Kasumi-1 (cell line): ENCODE results near the gene ITPR3.

Source experiments
- DNase-seq, 2 experiments: peaks; one replicate each; lab custom pipeline; 2025; lab: John Stamatoyannopoulos, UW

Gene ITPR3

DNA sequence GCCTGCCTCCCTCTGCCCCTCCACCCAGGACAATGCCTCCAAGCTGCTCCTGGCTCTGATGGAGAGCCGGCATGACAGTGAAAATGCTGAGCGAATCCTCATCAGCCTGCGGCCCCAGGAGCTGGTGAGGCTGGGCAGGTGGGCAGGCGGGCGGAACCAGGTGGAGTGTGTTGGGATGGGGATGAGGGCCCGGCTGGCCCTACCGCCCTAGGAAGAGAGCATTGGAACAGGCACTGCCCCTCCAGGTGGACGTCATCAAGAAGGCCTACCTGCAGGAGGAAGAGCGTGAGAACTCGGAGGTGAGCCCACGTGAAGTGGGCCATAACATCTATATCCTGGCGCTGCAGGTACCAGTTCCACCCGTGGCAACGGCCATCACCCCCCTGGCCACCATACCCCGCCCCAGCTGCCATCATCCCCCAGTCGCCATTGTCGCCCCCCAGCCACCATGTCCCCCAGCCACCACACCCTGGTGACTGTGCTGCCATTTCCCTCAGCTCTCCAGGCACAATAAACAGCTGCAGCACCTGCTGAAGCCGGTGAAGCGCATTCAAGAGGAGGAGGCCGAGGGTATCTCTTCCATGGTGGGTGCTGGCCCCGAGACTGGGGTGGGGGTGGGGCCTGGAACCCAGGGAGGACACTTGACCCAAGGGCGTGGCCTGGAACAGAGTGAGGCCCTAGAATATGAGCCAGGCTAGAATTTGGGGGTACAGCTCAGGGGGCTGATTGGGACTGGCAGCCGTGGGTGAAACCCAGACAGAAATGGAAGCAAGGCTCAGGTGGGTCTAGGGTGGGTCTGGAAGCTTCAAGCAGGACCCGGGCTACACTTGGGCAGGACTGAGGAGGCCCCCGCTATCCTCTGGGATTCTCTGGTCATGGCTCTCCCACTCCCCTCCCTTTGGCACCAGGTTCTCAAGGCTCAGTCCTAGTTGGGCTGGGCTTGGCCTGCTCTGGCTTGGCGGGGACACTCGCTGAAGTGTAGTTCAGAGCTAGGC lies 66.2 kb downstream of the ITPR3 start:
- no peak for DNase-seq

DNA sequence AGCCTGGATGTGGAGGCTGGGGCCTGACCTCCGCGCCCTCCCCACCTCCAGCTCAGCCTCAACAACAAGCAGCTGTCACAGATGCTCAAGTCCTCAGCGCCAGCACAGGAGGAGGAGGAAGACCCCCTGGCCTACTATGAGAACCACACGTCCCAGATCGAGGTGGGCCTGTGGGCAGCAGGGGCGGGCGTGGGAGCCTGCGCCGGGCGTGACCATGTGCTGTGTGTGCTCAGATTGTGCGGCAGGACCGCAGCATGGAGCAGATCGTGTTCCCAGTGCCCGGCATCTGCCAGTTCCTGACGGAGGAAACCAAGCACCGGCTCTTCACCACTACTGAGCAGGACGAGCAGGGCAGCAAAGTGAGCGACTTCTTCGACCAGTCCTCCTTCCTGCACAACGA lies 66.9 kb downstream of the ITPR3 start:
- no peak for DNase-seq

DNA sequence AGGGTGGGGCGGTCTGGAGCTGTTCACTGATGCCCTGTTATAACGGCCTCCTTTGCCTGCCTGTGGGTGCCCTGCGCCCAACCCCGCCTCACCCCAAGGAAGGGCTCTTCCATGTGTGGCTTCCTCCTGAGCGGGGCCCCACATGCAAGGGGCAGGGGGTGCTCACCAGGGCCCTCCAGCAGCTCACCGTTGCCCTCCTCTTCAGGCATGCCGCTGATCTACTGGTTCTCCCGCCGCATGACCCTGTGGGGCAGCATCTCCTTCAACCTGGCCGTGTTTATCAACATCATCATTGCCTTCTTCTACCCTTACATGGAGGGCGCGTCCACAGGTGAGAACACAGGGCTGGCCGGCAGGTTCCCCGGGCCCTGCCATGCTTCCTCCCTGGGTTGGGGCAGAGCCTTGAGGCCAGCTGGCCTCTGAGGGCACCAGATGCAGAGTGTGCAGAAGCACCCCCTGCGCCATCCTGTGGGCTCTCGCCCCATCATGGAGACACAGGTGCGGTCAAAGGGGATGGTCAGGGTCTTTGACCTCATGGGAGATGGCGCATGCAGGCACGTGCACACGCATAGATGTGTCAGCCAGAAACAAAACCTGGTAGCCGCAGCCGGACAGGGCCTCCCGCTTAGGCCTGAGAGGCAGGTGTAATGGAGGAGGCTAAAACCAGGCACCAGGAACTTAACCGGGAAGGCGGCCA lies 67.5 kb downstream of the ITPR3 start:
- DNase-seq: no peak

DNA sequence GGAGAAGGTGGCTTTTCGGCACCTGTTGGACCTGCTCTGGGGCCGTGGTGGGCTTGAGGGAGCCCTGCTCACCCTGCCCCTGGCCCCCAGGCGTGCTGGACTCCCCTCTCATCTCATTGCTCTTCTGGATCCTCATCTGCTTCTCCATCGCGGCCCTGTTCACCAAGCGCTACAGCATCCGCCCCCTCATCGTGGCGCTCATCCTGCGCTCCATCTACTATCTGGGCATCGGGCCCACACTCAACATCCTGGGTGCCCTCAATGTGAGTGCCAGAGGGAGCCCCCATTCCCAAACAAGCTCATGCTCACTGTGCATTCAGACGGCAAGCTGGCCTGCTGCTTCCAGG lies 68.0 kb downstream of the ITPR3 start:
- no peak for DNase-seq

DNA sequence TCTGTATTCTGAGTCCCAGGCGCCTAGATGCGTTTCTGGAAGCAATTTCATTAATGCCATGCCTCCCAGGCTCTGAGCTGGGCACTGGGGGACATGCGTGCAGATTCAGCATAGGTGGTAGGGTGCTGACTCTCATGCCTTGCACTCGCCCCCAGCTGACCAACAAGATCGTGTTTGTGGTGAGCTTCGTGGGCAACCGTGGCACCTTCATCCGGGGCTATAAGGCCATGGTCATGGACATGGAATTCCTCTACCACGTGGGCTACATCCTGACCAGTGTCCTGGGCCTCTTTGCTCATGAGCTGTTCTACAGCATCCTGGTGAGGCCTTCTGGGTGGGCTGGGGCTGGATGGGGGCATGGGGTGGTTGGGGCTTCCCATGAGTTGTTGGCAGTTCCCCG lies 68.8 kb downstream of the ITPR3 start:
- DNase-seq: no peak

DNA sequence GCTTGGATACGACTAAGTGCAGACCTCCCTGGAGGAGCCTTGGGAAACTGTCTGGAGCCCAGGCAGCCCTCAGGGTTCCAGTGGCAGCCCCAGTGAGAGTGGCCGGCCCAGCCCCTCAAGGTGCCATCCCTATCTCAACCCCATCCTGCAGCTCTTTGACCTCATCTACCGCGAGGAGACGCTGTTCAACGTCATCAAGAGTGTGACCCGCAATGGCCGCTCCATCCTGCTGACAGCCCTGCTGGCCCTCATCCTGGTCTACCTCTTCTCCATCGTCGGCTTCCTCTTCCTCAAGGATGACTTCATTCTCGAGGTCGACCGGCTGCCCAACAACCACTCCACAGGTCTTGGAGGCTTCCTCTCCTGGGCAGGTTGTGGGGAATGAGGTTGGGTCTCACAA lies 69.6 kb downstream of the ITPR3 start:
- DNase-seq: no peak

DNA sequence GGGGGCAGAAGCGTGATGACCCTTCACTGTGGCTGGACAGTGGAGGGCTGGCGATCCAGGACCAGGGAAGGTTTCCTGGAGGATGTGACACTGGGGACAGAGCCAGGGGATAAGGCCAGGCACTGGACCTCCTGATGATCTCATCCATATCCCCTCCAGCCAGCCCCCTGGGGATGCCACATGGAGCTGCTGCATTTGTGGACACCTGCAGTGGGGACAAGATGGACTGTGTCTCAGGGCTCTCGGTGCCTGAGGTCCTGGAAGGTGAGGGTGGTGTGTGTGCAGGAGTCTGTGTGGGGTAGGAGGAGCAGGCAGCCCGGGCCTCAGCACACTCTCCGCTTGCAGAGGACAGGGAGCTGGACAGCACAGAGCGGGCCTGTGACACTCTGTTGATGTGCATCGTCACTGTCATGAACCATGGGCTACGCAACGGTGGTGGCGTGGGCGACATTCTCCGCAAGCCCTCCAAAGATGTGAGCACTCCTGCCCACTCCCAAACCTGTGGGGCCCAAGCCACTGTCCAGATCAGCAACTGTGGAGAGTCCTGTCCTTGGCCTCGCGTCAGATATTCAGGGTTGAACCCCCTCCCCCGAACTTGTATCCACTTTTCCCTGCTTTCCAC lies 70.4 kb downstream of the ITPR3 start:
- DNase-seq: no peak

DNA sequence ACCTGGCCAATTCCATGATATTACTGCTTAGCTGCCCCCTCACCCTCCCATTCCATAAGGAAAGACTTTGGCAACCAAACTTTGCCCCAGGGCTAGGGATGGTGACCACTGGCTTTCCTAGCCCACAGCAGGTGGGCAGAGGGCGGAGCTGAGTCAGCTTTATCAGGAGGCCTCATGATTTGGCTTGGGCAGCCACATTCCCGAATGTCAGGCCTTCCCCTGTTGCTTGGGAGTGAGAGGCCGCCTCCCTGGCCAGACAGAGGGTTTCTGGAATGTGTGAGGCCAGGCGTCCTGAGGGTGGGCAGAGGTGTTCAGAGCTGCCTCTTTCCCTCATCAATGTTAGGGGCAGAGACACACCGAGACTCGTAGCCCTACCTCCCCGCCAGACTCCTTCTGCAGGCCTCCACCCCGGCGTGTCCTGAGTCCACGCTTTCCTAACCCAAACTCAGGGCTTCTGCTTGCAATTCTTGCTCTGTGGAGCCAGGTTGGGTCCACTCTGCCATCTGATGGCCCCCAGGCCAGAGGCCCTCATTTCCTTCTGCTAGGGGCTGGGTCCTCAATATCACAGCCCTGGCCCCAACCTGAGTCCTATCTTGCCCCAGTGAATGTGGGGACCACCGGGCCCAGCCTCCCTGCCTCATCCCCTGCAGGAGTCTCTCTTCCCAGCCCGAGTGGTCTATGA lies 71.1 kb downstream of the ITPR3 start:
- DNase-seq: no peak

DNA sequence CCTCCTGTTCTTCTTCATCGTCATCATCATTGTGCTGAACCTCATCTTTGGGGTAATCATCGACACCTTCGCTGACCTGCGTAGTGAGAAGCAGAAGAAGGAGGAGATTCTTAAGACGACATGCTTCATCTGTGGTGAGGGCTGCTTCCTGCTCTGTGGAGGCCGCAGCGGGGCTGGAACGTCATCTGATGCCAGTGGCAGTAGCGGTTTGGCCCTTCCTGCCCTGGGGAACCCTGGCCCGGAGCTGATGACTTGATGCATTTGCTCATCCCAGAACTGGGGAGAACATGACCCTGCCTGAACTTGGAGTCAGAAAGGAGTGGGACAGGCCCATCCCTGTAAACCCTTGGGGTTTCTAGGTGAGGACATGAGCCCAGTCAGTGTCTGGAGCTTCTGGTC lies 71.6 kb downstream of the ITPR3 start:
- peak; percentile 84 to 85 for DNase-seq

DNA sequence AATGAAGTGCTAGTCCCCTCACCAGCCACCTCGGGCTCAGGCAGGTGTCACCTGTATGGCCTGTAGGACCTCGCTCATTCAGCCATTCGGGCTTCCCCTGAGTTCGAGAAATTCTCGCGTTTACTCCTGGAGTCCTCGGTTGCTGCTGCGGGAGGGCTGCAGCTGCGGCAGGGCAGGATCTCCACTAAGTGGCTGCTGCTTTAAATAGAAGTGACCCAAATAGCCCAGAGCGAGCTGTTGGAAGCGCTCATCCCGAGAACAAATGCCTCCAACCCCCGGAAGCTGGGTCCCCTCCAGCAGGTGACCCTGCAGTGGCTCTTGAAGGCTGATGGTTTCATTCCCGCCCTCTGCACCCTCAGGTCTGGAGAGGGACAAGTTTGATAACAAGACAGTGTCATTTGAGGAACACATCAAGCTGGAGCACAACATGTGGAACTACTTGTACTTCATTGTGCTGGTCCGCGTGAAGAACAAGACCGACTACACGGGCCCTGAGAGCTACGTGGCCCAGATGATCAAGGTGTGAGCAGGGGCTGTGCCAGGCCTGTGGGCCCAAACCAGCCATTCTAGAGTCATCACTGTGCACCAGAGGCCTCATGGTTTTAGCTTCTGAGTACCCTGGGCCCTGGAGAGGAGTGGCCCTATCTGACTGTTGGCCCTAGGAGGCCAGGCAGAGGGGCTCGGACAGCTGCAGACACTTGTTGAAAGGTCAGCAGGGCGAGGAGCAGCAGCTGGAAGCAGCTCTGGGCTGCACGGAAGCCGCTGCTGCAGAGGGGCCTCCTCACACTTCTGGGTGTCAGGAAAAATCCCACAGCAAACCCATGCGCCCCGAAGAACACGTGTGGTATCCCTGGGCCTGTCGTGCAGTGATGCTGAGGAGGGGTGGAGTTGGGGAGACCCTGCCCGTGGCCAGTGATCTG lies 72.3 kb downstream of the ITPR3 start:
- DNase-seq: peak in 1 of 2 experiments; percentile 10

DNA sequence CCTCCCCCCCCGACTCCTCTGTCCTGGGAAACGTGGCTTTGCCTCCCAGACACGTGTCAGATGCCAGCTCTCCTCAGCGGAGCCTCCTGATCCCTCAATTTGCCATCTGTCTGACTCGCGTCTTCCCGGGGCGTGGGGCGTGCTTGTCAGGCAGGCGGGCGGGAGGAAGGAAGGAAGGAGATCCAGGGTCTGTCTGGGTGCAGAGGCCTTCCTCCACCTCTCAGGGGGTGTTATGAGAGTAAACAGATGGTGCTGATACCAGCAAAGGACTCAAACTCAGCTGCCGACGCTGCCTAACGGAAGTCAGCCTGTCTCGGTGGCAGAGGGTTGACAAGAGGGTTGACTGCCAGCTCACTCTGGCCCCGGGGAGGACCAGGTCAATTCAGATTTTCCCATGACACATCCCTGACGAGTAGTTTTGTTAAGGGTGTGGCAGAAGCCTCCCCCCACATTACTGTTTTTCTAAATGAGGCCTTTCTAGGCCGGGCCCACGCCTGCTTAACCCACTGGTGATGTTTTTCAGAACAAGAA lies 73.3 kb downstream of the ITPR3 start:
- DNase-seq: peak; percentile 58 to 81

DNA sequence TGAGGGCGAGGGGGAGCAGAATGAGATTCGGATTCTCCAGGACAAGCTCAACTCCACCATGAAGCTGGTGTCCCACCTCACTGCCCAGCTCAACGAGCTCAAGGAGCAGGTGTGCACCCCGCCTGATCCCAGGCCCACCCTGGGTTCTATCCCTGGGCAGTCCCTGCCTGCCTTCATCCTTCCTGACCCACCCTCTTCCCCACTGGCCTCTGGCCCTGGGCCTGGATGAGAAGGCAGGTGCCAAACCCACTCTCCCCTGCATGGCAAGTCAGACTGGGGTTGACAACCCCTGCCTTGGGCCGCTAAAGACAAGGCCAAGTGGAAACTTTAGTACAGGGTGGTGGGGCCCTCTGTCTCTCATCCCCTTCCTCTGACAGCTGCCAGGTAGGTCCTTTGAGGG lies 73.9 kb downstream of the ITPR3 start:
- no peak for DNase-seq

DNA sequence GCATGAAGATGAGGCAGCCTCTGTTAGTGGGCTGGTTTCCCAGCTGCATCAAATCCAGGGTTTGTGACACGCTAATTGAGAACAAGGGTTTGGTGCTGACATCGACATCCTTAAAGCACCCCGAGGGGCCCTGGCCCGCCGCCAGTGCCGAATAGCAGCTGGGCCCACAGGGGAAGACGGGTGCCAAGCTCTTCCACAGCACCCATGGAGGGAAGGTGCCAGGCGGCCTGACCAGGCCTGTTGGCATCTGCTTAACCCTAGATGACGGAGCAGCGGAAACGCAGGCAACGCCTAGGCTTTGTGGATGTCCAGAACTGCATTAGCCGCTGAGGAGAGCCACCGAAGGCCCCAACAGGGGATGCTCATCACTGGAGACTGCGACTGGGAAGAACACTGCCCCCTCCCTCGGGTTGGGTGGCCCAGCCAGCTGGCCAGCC lies 74.3 kb downstream of the ITPR3 start:
- no peak for DNase-seq

DNA sequence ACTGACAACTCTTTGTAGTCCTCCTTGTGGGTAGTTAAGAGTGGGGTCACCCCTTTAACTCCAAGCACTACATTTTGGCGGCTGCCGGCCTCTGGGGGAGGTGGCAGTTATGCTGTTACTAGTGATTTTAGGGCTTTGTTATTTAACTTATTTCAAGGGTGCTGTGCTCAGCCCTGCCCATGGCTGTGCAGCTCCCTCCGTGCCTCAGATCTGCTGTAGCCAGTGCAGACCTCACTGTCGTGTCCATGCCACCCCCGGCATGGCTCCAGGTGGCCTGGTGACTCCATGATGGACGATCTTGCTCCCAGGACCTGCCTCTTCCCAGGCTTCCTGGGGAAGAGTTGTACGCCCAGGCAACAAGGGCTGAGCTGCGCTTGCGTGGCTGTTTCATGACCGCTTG lies 75.0 kb downstream of the ITPR3 start:
- no peak for DNase-seq

DNA sequence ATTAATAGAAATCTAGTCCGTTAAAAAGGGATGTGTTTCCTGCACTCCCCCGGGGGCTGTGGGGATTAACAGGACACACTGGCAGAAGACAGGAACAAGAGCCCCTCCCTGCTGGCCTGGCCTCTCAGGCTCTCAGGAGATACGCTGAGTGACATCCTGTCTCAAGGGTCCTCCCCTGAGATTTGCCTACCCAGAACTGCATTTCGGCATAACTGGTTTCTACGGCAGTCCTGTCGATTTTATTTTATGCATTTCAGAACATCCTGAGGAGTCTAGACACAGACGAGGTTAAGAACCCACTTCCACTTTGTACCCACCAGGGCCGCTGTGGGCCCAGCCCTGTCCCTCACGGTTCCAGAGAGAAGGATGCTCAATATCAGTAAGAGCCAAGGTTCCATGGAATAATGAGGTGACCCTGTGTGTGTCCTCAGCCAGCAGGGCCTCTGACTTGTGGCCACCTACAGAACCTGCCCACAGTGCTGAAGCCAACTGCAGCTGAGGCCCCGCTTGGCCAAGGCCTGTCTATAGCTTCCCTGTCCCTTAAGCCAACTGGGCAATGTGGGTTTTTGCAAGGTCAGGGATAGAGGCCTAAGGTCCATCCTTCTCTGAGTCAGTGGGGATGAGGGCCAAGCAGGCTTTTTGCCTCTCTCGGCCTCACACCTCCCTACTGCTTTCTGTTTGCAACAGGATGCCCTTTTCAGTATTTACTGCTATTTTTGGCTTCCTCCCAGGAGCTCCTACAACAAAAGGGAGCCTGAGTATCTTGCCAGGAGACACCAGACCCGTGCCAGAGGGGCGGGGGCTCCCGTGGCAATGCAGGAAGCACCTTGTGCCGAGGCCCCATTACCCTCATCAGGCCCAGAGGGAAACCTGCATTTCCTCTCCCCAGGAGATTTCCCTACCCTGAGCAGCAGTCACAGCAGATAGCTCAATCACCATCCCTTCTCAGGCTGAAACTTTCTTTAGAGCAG lies 75.7 kb downstream of the ITPR3 start:
- peak; percentile 13 to 37 for DNase-seq

DNA sequence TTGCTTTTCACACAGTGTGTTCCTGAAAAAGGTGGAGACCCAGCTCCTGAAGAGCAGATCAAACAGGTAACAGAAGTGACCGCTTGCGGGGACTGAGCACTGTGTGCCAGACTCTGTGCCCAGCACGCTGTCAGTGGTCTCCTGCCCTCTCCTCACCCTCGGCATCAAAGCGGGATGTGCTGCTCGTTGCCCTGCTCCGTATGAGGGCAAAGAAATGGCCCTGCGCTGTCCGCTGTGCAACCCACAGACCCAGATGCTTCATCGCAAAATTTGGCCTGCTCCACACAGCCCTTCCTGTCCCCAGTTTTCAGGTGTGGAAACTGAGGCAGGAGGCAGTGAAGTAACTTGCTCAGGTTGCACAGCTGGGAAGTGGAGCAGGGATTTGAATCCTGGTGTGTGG lies 76.7 kb downstream of the ITPR3 start:
- no peak for DNase-seq

DNA sequence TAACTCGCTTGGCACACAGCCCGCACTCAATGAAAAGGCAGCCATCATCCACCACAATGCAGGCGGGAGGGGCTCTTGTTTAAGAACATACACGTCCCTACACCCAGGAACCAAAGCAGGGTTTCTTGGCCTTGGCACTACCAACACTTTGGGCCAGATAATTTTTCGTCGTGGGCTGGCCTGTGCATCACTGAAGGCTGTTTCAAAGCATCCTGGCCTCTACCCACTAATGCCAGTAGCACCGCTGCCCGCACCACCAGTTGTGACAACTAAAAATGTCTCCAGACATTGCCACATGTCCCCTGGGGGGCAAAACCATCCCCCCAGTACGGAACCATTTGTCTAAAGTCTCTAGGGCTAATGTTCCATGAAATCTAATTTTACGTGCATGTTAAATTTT lies 77.4 kb downstream of the ITPR3 start:
- no peak for DNase-seq

DNA sequence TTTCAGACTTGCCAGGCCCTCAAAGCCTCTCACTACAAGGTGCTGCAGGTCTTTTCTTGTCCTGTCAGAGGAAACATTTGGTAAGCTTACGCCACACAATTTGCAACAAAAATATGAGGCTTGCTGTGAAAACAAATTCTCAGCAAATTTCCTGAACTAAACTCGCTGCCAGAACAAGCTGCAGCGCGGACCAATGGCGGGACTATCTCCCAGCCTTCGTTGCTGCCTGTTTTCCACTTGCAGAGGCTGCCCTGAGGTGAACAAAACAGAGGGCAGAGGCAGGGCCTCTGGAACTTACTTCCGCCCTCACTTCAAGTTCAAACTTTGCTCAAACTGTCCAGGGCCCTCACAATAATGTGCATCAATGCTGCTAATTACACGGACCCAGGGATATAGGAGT lies 78.0 kb downstream of the ITPR3 start:
- no peak for DNase-seq

DNA sequence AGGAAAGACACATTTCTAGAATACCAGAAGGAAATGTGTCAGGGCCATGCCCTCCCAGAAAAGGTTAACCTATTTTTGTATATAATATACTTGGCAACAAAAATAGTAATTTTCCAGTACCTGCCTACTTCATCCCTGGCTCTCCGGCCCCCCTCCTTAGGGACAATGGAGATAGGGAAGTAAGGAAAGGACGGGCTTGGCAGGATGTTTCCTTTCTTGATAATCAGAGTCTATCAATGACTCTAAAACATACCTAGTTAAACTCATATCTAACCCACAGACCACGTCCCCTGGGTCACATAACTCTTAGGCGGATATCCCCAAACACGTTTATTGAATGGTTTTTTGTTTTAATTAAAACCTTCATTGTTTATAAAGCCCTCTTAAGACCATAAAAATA lies 78.6 kb downstream of the ITPR3 start:
- DNase-seq: no peak
